Measurements from ENCODE around the gene HOXB8. TPM values are rescaled to one million over a fixed set of nuclear protein-coding genes. Genes with fewer than 3 reads are reported as not detected.
A peak's percentile ranks its signal among the peaks of the same experiment; 100 is the strongest.

Gene HOXB8
- total and polyA plus RNA-seq, 10 donors, result 0.07 to 0.14 TPM; not detected in 8

DNA sequence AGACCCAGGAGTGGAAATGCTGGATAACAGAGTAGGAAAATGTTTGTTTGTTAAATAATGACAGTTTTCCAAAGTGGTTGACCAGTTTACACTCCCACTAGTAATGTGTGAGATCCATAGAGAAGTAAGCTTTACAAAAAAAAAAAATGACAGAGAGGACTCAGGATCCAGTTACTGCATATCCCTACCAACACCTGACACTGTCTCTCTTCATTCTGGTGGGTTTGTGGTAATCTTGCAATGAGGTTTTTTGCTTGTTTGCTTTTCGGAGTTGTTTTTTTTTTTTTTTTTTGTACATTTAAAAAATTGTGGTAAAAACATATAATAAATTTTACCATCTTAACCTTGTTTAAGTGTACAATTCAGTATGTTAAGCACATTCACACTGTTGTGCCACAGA lies 34.6 kb upstream of the HOXB8 start:
- peaks cover 3 to 74% (median 37%) of the 10 kb centered on the region in 7 donors for H3K27me3 ChIP-seq (replicated peaks in 1 of 7)
- TF ChIP-seq POLR2AphosphoS5 (IDR thresholded peaks at IDR 0.05), result no peak
- TF ChIP-seq, protein P1, sequence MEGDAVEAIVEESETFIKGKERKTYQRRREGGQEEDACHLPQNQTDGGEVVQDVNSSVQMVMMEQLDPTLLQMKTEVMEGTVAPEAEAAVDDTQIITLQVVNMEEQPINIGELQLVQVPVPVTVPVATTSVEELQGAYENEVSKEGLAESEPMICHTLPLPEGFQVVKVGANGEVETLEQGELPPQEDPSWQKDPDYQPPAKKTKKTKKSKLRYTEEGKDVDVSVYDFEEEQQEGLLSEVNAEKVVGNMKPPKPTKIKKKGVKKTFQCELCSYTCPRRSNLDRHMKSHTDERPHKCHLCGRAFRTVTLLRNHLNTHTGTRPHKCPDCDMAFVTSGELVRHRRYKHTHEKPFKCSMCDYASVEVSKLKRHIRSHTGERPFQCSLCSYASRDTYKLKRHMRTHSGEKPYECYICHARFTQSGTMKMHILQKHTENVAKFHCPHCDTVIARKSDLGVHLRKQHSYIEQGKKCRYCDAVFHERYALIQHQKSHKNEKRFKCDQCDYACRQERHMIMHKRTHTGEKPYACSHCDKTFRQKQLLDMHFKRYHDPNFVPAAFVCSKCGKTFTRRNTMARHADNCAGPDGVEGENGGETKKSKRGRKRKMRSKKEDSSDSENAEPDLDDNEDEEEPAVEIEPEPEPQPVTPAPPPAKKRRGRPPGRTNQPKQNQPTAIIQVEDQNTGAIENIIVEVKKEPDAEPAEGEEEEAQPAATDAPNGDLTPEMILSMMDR (IDR thresholded peaks at IDR 0.05 in 8 of 11, conservative IDR thresholded peaks at IDR 0.05 in 3 of 11), result no peak
- TF ChIP-seq POLR2A (IDR thresholded peaks at IDR 0.05), result no peak
- no peak for DNase-seq
- H3K9me3 ChIP-seq, result no peaks in the 10 kb centered on the region
- H3K4me3 ChIP-seq, result no peak overlapping the region
- 72 to 89% (median 83%) methylated on average over 1 of the region's 1 CpG for WGBS, 5 donors
- intact Hi-C loops (cut with DNase I; ENCODE audit: low total_unique reads), result no loop called here
- H3K36me3 ChIP-seq, result no peaks in the 10 kb centered on the region
- H3K27ac ChIP-seq, result no peak overlapping the region
- peaks cover 5 to 28% (median 20%) of the 10 kb centered on the region in 6 donors for H3K4me1 ChIP-seq

DNA sequence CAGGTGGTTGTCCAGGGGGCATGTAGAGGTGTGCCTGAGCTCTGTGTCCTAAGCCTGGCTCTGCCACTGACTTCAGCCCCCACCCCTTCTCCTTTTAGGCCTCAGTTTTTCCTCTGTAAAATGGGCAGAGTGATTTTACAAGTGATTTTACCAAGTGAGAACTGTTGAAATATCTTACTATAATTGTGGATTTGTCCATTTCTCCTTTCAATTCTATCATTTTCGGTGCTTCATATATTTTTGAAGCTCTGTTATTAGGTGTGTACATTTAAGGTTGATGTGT lies 32.8 kb upstream of the HOXB8 start:
- no peaks in the 10 kb centered on the region for H3K36me3 ChIP-seq
- peaks cover 5 to 28% (median 20%) of the 10 kb centered on the region in 6 donors for H3K4me1 ChIP-seq
- TF ChIP-seq, protein P1 (IDR thresholded peaks at IDR 0.05 in 8 of 11, conservative IDR thresholded peaks at IDR 0.05 in 3 of 11), result no peak
- TF ChIP-seq POLR2AphosphoS5 (IDR thresholded peaks at IDR 0.05), result no peak
- no peak for TF ChIP-seq POLR2A (IDR thresholded peaks at IDR 0.05)
- peaks cover 5 to 83% (median 53%) of the 10 kb centered on the region in 7 donors for H3K27me3 ChIP-seq (replicated peaks in 1 of 7)
- no peaks in the 10 kb centered on the region for H3K9me3 ChIP-seq
- 62 to 80% (median 69%) methylated on average over 1 of the region's 1 CpG for WGBS, 5 donors
- DNase-seq, result no peak
- H3K4me3 ChIP-seq, result peak overlapping the region in 5 of 8 donors; percentile 27 to 72 (median 49)
- H3K27ac ChIP-seq, result no peak overlapping the region
- intact Hi-C loops (cut with DNase I; ENCODE audit: low total_unique reads), result no loop called here

DNA sequence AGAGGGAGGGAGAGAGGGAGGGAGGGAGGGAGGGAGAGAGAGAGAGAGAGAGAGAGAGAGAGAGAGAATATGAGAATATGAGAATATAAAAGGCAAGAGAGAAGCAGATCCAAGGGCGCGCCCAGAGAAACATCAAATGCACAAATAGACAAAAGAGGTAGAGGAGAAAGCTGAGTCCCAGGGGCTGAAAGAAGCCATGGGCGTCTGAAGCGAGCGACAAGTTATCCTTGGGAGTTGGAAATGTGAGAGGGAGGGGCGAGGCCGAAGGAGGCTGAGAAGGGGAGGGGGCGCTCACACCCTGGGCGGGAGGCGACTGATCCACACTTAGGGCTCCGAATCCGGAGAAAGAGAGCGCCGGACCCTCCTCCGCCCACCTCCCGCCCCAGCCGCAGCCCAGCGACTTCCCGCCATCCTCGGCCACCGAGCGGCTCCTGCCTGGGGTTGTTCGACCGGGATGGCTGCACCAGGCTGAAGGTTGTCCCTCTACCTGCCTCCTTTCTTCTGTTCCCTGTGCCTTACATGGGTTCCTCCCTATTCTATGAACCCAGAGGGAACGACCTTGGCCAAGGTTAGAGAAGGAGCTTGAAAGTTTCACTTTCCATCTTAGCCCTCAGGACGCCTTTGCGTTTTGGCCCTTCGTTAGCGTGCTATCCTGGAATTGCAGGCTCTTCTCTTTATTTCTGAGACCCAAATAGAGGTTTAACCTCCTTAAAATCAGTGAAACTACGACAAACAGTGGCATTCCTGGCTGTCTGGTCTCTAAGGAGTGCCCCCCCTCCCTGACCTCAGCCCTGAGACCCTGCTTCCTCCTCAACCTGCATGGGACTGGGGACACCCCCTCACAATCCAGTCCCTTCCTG lies 32.2 kb upstream of the HOXB8 start:
- peaks cover 10 to 89% (median 59%) of the 10 kb centered on the region in 7 donors for H3K27me3 ChIP-seq (replicated peaks in 1 of 7)
- H3K36me3 ChIP-seq, result no peaks in the 10 kb centered on the region
- DNase-seq, result no peak
- H3K9me3 ChIP-seq, result no peaks in the 10 kb centered on the region
- H3K4me3 ChIP-seq, result peak overlapping the region; percentile 27 to 72 (median 48)
- peak overlapping the region in 3 of 8 donors; percentile 22 to 53 (median 47) for H3K27ac ChIP-seq
- peaks cover 5 to 33% (median 24%) of the 10 kb centered on the region in 6 donors for H3K4me1 ChIP-seq
- 1 to 3% (median 2%) methylated on average over 26 to 30 of the region's 30 CpGs for WGBS, 5 donors
- TF ChIP-seq POLR2AphosphoS5 (IDR thresholded peaks at IDR 0.05) (no peak), POLR2A (IDR thresholded peaks at IDR 0.05) (no peak)
- TF ChIP-seq, protein P1 (IDR thresholded peaks at IDR 0.05 in 8 of 11, conservative IDR thresholded peaks at IDR 0.05 in 3 of 11), result no peak
- intact Hi-C loops (cut with DNase I; ENCODE audit: low total_unique reads), result no loop called here
